HG03439 (cell line): ENCODE data around the gene CGNL1.

Experiments
- ATAC-seq: cut with Tn5 transposase; IDR thresholded peaks from one replicate; pipeline ENCODE4 v1.9.1; 2021; ENCODE audit warnings: mild to moderate bottlenecking, moderate library complexity; ENCODE audit not compliant: unreplicated experiment

CGNL1 gene

DNA sequence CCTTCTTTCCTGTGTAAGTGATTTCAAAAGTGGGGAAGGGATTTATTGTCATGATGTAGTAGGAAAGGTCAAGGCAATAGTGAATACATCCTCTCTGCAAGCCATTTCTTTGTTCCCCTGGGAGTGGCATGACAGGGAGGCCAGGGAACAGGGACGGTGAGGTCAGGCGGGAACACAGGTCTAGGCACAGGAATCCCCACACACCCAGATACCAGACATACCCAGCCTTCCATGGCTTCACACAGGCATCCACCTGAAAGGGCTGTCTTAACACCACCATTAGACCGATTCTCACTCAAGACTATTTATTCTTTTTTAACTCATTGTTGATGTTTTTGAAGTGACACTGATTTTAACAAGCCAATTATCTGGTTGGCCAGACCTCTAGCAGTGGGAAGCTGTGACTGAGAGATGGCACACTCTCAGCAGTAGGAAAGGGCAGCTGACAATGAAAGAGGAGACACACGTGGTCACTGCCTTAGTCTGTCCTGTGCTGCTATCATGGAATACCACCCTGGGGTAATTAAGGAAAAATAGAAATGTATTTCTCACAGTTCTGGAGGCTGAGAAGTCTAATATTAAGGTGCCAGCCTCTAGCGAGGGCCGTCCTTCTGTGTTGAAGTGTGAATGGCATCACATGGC, 140.8 kb downstream of the CGNL1 start:
- ATAC-seq: no peak

- ATAC-seq: no peak
These were observed 142.6 kb downstream of the CGNL1 start for GRCh38 chr15:57518779-57519405.

- ATAC-seq: no peak
These were observed 143.5 kb downstream of the CGNL1 start for GRCh38 chr15:57519806-57520205.

- no peak for ATAC-seq
These were observed 145.2 kb downstream of the CGNL1 start for GRCh38 chr15:57521503-57521902.

DNA sequence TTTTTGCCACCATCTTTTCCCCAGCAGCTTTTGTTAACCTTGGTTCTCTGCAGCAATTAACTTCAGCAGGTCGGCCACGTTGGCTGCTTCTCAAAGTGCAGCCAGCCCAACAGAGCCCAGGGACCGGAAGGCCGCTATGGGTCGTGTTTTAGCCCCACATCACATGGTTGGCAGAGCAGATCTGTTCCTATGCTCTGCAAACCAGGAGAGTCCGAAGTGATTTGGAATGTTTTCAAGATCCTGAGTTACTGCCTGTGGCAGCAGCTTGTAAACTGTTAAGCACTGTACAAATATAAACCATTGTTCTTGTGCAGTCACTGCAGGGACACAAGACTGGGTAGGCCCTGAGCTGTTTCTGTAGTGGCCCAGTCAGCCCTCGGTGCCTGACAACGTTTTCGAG, 145.8 kb downstream of the CGNL1 start:
- no peak for ATAC-seq

DNA sequence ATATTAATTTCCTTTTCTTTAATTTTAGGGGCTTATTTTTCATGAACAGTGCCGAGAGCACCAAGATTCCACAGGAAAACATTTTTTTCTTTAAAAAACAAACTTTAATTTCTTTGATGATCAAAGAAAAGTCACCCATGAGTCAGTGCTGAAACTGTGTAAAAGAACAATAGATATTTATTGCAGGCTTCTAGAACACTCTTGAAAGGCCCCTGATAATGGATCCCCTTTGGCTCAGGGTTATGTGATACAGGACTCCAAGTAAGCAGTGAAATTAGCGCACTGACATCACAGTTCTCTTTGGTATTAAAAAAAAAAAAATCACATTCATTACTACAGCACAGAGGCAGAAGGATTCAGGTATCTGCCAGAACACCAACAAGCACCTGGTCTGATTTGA, 149.3 kb downstream of the CGNL1 start:
- no peak for ATAC-seq

GRCh38 chr15:57526076-57526475, 149.8 kb downstream of the CGNL1 start:
- ATAC-seq: no peak

DNA sequence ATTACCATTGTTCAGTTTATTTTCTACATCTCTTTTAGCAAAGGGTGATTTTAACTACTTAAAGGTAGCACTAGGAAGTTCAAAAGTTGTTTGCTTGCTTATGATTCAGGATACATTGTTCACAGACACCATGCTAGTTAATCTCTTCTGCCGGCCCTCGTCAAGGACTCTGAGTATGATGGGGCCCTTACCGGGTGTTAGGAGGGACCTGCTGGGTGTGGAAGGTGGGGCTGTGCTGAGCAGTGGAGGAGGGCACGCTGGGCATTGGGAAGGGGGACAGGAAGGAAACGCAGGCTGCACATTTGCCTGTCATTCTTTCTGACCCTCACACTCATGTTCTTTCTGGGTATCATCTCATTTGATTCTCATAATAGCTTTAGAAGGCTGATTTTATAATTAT, 150.3 kb downstream of the CGNL1 start:
- ATAC-seq: no peak

GRCh38 chr15:57527382-57528091, 151.2 kb downstream of the CGNL1 start:
- no peak for ATAC-seq

DNA sequence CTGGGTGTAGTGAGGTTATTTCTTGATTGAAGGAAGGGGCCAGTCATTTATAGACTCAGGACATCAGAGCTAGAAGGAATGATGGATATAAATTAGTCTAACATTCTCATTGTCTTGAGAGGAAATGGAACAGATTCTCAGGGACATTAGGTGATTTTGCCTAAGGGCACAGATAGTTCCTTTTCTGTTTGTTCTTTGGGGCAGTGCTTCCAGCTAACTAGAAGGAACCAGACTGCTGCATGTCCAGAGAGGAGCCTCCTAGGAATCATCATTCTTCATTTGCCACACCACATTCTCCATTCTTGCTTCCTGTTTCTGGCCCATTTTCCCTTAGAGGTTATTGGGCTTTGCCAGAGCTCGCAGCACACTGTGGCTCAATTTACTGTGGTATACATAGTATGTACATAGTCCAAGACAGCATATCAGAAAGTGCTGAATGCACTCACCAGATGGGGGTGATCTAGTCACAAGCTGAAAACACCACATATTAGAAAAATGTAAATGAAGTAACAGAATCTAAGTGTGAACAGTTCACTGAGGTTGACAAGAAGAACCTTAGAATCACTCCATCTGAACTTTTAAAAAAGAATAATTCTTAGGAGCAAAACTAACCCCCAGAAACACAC, 152.7 kb downstream of the CGNL1 start:
- ATAC-seq: no peak

- no peak for ATAC-seq
These were observed 153.4 kb downstream of the CGNL1 start for GRCh38 chr15:57529748-57530147.

- ATAC-seq: no peak
These were observed 156.6 kb downstream of the CGNL1 start for GRCh38 chr15:57532731-57533447.

DNA sequence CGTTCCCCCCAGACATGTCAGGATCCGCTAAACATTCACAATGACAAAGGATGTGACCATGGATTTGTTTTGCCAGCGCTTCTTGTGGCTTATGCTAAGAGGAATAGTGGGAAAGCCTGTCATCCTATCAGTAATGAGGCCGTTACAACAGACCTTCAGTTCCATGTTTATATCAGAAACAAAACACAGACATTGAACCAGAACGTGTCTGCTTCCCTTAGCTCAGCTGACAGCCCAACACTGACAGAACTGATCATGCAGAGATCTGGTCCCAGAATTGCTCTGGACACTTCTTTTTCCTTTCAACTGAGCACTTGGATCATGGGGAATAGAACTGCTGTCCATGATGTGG, 157.1 kb downstream of the CGNL1 start:
- ATAC-seq: no peak

GRCh38 chr15:57534281-57534680, 158.0 kb downstream of the CGNL1 start:
- ATAC-seq: no peak

DNA sequence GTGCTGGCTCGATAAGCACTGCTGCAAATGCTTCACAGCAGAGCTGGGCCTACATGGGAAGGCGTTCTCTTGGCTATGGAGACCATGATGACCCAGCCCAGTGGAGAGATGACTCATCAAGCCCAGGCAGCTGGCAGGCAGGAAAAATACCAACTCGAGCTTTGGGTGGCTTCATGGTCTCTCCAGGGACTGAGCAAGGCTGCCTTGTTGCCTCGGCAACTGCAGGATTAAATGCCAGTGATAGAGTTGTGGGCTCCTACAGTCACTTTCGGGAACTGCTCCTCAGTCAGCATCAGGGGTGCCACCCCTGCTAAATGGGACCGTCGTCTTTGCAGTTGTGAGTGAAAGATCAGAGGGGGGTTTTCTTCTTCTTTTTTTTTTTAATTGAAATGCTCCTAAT, 160.8 kb downstream of the CGNL1 start:
- no peak for ATAC-seq

DNA sequence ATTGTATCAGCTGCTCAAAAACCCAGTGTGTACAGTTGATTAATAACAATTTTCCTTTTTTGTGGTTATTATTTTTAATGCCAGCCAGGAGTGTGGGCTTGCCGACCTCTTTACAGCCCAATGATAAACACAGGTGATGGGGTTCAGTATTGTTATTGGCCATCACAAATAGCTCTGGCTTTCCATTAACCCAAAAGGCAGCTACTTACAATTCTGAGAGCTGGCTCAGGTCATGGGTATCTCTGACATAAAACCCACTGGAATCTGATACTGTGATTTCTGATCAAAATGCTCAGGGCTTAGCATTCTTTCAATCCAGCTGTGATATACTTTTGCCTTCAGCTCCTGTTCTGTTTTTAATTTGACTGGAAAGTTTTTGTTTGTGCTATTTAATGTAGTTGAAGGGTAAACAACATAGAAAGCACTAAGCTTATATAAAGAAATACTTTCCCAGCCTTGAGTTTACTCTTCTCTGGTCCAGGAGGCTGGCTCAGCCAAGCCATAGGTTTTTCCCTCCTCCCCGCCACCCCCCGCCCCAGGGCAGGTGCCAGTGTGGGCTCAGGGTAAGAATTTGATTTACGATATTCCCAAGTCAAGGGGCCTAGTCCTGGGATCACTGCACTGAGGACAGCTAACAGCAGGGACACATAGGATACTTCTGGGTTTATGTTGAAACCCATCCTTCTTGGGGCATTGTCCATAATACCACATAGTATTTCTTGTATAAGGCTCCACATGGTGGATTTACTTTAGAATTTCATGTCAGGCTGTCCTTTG, 161.4 kb downstream of the CGNL1 start:
- no peak for ATAC-seq

DNA sequence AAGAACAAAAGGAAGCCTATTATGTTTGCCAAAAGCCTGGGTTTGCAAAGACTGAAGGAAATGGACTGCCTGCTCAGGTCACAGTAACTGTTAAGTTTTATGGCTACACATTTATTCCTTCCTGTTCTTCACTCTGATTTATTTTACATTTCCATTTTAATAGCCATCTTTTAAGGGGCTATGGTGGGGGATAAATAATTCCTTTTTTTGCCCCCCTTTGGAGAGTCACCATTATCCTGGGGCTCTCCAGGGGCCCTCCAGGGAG, 161.9 kb downstream of the CGNL1 start:
- ATAC-seq: no peak

DNA sequence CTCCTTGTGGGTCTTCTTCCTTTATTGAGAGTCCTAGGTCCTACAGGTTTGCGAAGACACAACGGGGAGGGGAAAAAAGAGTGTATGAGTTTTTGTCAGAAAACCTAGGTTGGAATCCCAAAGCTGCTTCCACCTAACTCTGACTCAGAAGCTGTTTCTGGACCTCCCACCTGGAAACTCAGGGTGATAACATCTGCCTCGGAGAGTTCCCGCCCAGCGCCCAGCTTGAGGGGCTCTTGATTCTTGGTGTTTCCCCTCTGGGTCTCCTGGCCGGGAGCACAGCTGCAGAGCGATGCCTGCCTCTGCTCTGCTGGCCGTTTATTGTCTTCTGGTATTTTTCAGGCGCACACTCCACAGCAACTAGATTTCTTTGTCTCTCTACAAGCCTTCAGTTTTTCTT, 162.5 kb downstream of the CGNL1 start:
- no peak for ATAC-seq

- no peak for ATAC-seq
These were observed 163.9 kb downstream of the CGNL1 start for GRCh38 chr15:57540211-57540610.

GRCh38 chr15:57540736-57541135, 164.4 kb downstream of the CGNL1 start:
- ATAC-seq: peak; percentile 78

GRCh38 chr15:57541271-57541670, 165.0 kb downstream of the CGNL1 start:
- ATAC-seq: no peak
